ENCODE results near the gene RAB40C.

DNA sequence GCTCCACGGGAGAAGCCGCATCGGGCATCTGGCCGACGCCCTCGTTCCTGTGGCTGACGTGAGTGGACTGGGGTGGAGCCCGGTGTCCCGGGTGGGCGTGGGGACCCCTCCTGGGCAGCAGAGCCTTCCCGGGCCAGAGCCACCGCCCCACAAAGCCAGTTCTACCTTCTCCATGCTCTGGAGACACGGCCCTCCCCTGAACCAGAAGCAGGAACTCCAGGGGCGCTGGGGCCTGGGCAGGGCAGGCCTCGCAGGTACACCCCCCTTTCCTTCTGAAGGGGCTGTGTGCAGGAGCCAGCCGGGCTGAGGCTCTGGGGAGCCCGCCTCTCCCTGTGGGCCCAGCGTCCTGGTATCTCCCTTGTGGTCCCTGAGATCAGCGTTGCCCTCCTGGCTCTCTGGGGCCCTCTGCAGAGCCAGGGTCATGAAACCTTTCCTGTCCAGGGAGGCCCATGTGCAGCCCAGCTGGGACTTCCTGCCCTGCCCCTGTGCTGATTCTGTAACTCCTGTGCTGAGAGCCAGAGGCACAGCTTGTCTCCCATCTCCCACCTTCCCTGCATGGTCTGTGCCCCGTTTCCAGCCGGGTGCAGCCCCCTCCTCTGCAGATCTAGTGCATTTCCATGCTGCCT lies 13.6 kb upstream of the RAB40C start:
- TF ChIP-seq, protein P1, sequence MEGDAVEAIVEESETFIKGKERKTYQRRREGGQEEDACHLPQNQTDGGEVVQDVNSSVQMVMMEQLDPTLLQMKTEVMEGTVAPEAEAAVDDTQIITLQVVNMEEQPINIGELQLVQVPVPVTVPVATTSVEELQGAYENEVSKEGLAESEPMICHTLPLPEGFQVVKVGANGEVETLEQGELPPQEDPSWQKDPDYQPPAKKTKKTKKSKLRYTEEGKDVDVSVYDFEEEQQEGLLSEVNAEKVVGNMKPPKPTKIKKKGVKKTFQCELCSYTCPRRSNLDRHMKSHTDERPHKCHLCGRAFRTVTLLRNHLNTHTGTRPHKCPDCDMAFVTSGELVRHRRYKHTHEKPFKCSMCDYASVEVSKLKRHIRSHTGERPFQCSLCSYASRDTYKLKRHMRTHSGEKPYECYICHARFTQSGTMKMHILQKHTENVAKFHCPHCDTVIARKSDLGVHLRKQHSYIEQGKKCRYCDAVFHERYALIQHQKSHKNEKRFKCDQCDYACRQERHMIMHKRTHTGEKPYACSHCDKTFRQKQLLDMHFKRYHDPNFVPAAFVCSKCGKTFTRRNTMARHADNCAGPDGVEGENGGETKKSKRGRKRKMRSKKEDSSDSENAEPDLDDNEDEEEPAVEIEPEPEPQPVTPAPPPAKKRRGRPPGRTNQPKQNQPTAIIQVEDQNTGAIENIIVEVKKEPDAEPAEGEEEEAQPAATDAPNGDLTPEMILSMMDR (IDR thresholded peaks at IDR 0.05) = no peak
- no peak for TF ChIP-seq ZFX (IDR thresholded peaks at IDR 0.05; ENCODE audit: borderline replicate concordance)

Measured in 22Rv1 (cell line).